ENCODE data around the gene ARL8A.

Gene ARL8A

DNA sequence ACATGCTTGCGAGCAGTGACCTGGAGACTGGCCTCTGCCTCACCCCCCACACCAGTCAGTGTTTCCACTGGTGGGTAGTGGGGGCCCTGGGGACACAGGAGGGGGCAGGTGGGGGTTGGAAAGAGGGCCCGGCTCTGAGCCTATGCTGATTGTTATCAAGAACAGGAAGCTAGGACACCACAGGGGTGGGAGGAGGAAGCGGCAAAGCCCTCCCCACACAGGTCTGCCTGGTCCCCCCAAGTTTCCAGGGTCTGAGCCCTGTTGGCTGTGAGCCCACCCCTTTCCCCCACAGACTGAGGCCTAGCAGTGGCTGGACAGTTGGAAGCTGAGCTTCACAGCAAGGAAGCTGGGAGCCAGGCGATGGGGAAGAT lies 17.5 kb upstream of the ARL8A start:
- H3K4me1 ChIP-seq (ENCODE audit: insufficient read depth, low read length): peaks cover 21% of the 10 kb centered on the region
- no peak overlapping the region for H3K4me3 ChIP-seq (ENCODE audit: low read length)
- no peaks in the 10 kb centered on the region for H3K9me3 ChIP-seq (ENCODE audit: insufficient read depth, low read depth, low read length)
- H3K9ac ChIP-seq (ENCODE audit: low read depth, low read length): no peak overlapping the region
- H3K27ac ChIP-seq (ENCODE audit: low read depth, low read length): no peak overlapping the region
- H3K36me3 ChIP-seq (ENCODE audit: insufficient read depth, low read length): no peaks in the 10 kb centered on the region
- H3K27me3 ChIP-seq (ENCODE audit: insufficient read depth, low read length): no peaks in the 10 kb centered on the region
- WGBS: 86% methylated on average over 4 of the region's 4 CpGs

DNA sequence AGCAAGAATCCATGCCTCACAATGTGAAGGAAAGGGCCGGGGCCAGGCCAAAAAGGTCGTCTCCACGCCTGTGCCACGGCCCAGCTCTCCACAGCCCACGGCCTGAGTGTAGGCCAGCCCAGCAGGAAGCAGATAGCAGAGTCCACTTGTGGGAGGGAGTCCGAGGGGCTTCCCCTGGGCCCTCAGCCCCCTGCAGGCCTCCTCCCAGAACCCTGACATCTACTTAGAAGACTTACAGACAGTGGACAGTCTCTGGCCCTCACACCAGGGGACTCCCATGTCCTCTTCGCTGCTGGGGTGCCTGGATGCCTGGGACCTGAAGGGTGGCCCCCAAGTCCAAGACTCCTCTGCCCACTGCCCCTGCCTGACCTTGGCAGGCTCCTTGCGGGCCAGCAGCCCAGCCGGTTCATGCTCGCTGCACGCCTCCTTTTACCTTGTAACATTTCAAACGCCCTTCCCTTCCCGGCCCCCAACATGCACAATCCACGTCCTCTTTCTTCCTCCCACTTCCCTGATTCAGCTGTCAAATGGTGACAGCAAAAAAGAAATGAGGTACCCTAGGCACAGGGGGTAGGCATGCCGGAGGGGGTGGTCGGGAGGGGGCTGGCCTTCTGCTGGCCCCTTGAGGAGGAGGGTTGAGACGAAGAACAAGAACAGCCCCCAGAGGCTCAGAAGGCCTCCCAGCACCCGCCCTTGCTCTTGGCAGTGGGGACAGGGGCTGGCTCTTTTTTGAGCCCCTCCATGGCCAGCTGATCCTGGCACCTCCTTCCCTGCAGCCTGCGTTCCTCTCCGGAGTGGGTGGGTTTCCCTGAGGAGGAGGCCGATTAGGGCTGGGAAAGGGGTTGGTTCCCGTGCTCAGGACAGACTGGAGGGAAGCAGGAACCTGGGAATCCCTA lies 16.9 kb upstream of the ARL8A start:
- H3K4me3 ChIP-seq (ENCODE audit: low read length): no peak overlapping the region
- H3K27me3 ChIP-seq (ENCODE audit: insufficient read depth, low read length): no peaks in the 10 kb centered on the region
- no peak overlapping the region for H3K27ac ChIP-seq (ENCODE audit: low read depth, low read length)
- no peaks in the 10 kb centered on the region for H3K9me3 ChIP-seq (ENCODE audit: insufficient read depth, low read depth, low read length)
- H3K4me1 ChIP-seq (ENCODE audit: insufficient read depth, low read length): peaks cover 21% of the 10 kb centered on the region
- no peaks in the 10 kb centered on the region for H3K36me3 ChIP-seq (ENCODE audit: insufficient read depth, low read length)
- WGBS: 77% methylated on average over 22 of the region's 22 CpGs
- no peak overlapping the region for H3K9ac ChIP-seq (ENCODE audit: low read depth, low read length)

DNA sequence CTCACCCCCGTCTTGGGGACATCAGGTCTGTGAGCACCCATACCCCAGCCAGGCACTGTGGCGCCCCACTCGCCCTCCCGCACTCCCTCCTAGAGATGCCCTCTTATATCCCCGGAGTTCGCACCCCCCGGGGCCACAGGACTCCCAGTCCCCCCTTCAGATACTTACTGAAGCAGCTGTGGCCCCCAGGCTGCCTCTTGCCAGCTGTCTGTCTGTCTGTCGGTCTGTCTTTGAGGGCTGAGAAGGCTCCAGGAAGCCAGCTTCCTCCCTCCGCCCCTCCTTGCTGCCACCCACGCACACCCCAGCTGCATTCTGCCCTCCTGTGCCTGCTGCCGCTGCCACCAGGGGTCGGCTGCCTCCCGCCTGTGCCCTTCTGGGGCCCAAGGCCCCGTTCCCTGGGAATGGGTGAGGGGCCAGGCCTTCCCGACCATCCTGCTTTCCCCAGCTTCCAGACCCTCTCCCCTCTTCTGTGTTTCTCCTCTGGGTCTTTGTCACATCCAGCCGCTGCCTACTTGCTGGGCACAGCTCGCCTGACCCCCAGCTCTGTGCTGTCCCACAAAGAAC lies 15.9 kb upstream of the ARL8A start, which contains the start of gene PTPN7:
Gene PTPN7, minus strand, starts transcription at position 226 of the 564 bp plus-strand sequence. CDS start 1,200 bp downstream, outside the sequence.
- Histone ChIP-seq H3K4me3 (ENCODE audit: low read length) (no peak within 1 kb of the TSS), H3K36me3 (ENCODE audit: insufficient read depth, low read length) (no peaks in the 10 kb centered on the region), H3K4me1 (ENCODE audit: insufficient read depth, low read length) (peaks cover 14% of the 10 kb centered on the region), H3K9ac (ENCODE audit: low read depth, low read length) (no peak within 1 kb of the TSS), H3K27me3 (ENCODE audit: insufficient read depth, low read length) (no peaks in the 10 kb centered on the region), H3K9me3 (ENCODE audit: insufficient read depth, low read depth, low read length) (no peaks in the 10 kb centered on the region), H3K27ac (ENCODE audit: low read depth, low read length) (no peak within 1 kb of the TSS)
- 88% methylated on average over 17 of the region's 17 CpGs for WGBS

DNA sequence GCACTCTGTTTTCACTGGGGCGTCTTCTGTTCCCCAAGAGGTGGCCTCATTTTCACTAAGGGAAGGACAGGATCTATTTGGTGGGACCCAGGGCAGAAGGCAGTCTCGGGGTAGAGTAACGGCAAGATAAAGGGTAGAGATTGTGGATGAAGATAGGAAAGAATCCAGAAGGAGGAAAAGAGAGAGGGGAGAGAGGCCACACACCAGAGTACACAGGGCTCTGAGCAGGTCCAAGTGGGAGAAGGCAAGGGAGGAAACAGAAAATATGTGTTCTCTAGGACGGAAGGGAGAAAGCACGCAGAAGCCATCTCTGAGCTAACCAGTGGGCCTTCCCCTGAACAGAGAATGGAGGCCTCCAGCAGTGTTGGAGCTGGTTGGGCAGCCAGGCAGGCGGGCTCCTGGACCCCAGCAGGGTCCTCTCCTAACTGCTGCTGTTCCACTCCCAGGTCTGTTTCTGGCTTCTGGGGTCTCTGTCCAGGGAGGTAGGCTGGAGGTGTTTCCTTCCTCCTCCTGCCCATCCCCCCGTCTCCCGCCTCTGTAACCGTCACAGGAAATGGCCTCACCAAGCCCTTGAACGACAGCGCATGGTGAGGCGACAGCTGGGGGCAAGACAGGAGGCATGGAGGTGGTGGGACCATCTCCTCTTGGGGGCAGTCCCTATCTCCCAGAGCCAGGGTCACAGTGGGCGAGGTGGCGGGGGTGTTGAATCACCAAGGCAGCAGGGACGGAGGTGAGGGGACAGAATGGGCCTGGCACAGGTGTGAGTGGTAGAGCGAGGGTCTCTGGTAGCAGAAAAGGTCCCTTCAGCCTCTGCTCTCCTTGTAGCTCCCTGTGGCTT lies 15.2 kb upstream of the ARL8A start:
- Histone ChIP-seq H3K9me3 (ENCODE audit: insufficient read depth, low read depth, low read length) (no peaks in the 10 kb centered on the region), H3K9ac (ENCODE audit: low read depth, low read length) (no peak overlapping the region), H3K27ac (ENCODE audit: low read depth, low read length) (no peak overlapping the region), H3K36me3 (ENCODE audit: insufficient read depth, low read length) (no peaks in the 10 kb centered on the region), H3K27me3 (ENCODE audit: insufficient read depth, low read length) (no peaks in the 10 kb centered on the region), H3K4me1 (ENCODE audit: insufficient read depth, low read length) (peaks cover 12% of the 10 kb centered on the region), H3K4me3 (ENCODE audit: low read length) (no peak overlapping the region)
- WGBS: 84% methylated on average over 16 of the region's 16 CpGs

DNA sequence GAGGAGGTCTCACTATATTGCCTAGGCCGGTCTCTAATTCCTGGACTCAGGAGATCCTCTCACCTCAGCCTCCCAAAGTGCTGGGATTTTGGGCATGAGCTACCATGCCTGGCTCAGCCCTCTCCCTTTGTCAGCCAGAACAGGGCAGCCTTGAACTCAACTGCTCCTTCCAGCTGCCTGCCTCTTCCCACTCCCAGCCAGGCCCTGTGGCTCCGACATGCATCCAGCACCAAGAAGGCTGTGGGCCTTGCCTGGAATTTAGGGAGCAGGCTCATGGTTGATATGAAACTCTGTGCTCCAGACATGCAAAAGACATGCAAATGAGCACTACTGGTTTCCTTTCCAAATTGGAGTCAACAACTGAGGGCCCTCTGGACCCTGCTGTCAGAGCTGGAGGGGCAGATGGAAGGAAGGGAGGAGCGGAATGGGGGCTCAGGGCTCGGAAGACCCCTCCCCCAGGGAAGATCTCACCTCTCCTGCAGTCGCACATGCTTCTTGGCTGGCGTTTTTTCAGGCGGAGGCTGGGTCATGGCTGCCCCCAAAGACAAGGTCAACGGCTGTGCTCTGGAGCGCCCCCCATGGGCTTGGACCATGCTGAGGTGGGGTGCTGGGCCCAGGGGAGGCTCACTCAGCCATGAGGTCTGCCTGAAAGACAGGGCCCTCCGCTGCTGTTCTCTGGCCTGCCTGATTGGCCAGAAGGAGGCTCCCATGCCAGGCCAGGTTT lies 14.4 kb upstream of the ARL8A start:
- Histone ChIP-seq H3K27me3 (ENCODE audit: insufficient read depth, low read length) (no peaks in the 10 kb centered on the region), H3K4me3 (ENCODE audit: low read length) (no peak overlapping the region), H3K27ac (ENCODE audit: low read depth, low read length) (no peak overlapping the region), H3K9ac (ENCODE audit: low read depth, low read length) (no peak overlapping the region), H3K4me1 (ENCODE audit: insufficient read depth, low read length) (peaks cover 16% of the 10 kb centered on the region), H3K9me3 (ENCODE audit: insufficient read depth, low read depth, low read length) (no peaks in the 10 kb centered on the region), H3K36me3 (ENCODE audit: insufficient read depth, low read length) (no peaks in the 10 kb centered on the region)
- 90% methylated on average over 10 of the region's 10 CpGs for WGBS

DNA sequence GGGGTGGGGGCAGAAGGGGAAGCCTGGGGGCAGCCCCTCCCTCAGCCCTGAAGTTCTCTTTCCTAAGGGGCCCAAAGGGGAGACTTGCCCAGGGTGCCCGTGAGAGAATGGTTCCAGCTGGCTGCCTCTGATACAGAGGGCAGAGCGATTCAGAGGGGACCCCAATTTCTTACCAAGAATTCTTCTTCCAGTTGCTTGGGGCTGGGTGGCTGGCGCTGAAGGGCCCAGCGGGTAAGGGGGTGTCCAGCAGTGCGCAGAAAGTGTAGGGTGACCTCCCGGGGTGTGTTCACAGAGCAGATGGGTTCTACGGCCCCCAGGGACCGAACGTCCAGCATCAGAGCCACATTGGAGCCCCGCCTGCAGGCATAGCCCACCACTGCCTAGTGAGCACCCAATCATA lies 13.4 kb upstream of the ARL8A start:
- Histone ChIP-seq H3K4me3 (ENCODE audit: low read length) (no peak overlapping the region), H3K9me3 (ENCODE audit: insufficient read depth, low read depth, low read length) (no peaks in the 10 kb centered on the region), H3K27me3 (ENCODE audit: insufficient read depth, low read length) (no peaks in the 10 kb centered on the region), H3K36me3 (ENCODE audit: insufficient read depth, low read length) (no peaks in the 10 kb centered on the region), H3K4me1 (ENCODE audit: insufficient read depth, low read length) (peaks cover 16% of the 10 kb centered on the region), H3K27ac (ENCODE audit: low read depth, low read length) (no peak overlapping the region), H3K9ac (ENCODE audit: low read depth, low read length) (no peak overlapping the region)
- 93% methylated on average over 10 of the region's 10 CpGs for WGBS

DNA sequence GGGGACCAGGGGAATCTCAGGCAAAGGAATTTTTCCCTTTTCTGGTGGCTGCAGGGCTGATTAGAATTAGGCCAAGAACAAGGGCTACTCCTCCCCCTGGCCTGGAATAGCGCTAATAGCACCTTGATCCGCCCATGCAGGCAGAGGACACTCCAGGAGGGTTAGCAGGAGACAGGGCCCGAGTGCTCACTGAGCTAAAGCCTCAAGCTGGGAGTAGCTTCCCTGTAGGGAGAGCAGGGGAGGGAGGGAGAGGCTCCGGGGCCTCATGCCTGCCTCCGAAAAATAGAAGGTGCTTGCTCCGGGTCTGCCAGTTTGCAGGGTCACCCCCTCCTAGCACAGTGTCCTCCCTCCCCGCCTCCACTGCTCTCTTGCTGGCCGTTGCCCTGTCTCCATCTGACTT lies 12.1 kb upstream of the ARL8A start:
- Histone ChIP-seq H3K27ac (ENCODE audit: low read depth, low read length) (no peak overlapping the region), H3K9ac (ENCODE audit: low read depth, low read length) (no peak overlapping the region), H3K4me3 (ENCODE audit: low read length) (no peak overlapping the region), H3K9me3 (ENCODE audit: insufficient read depth, low read depth, low read length) (no peaks in the 10 kb centered on the region), H3K27me3 (ENCODE audit: insufficient read depth, low read length) (no peaks in the 10 kb centered on the region), H3K36me3 (ENCODE audit: insufficient read depth, low read length) (no peaks in the 10 kb centered on the region), H3K4me1 (ENCODE audit: insufficient read depth, low read length) (peaks cover 11% of the 10 kb centered on the region)
- 70% methylated on average over 8 of the region's 8 CpGs for WGBS

DNA sequence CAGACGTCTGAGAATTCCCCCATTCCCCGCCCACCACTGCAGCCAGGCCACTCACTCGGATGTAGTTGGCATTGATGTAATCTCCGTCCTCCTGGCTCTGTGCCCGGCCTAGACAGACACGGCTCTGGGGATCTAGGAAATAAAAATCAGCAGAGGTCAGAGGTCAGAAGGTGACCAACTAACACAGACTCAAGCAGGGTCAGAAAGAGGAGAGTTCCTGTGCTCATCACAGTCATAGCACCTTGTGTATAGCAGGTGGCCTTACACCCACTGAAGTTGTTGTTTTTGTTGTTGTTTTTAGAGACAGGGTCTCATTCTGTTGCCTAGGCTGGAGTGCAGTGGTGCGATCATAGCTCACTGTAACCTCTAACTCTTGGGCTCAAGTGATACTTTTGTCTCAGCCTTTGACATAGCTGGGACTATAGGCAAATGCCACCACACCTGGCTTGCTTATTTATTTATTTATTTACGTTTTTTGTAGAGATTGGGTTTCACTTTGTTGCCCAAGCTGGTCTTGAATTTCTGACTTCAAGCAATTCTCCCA lies 11.0 kb upstream of the ARL8A start:
- H3K4me1 ChIP-seq (ENCODE audit: insufficient read depth, low read length): peaks cover 10% of the 10 kb centered on the region
- 80% methylated on average over 7 of the region's 8 CpGs for WGBS

DNA sequence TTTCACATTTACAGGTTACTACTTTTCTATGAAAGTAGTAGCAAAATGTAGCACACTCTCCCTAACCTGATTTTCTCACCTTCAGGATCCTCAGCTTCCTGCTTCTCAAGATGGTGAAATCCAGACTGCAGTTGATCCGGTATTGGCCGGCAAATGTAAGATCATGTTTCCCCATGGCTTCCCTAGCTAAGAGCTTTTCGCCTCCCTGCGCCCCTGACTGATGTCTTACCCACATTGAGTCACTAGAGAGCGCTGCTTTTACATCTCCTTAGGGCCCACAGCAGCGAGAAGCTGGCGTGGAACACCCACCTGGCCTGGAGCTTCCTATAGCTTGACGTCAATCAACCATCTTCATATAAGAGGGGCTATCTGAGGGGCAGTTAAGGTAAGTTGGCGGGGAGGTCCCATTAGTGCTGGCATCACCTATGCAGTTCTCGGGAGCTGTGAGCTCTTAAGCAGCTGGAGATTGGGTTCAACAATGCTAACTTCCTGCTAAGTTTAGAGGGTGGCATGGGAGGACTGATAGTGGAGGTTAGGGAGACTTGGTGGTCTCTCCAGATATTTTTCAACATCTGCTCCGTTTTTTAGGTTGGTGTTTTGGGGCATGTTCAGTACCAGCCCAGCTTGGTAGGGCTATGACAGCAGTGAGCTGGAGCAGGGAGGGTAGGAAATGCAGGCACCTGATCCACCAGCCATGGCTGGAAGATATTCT lies 10.4 kb upstream of the ARL8A start:
- no peak overlapping the region for H3K4me3 ChIP-seq (ENCODE audit: low read length)
- 33% methylated on average over 11 of the region's 11 CpGs for WGBS
- H3K36me3 ChIP-seq (ENCODE audit: insufficient read depth, low read length): no peaks in the 10 kb centered on the region
- H3K27me3 ChIP-seq (ENCODE audit: insufficient read depth, low read length): no peaks in the 10 kb centered on the region
- H3K27ac ChIP-seq (ENCODE audit: low read depth, low read length): no peak overlapping the region
- no peaks in the 10 kb centered on the region for H3K9me3 ChIP-seq (ENCODE audit: insufficient read depth, low read depth, low read length)
- no peak overlapping the region for H3K9ac ChIP-seq (ENCODE audit: low read depth, low read length)
- peaks cover 10% of the 10 kb centered on the region for H3K4me1 ChIP-seq (ENCODE audit: insufficient read depth, low read length)

More for the DNA sequence above, 11.0 kb upstream of the ARL8A start:
- Histone ChIP-seq H3K27ac (ENCODE audit: low read depth, low read length) (no peak overlapping the region), H3K9ac (ENCODE audit: low read depth, low read length) (no peak overlapping the region), H3K36me3 (ENCODE audit: insufficient read depth, low read length) (no peaks in the 10 kb centered on the region), H3K27me3 (ENCODE audit: insufficient read depth, low read length) (no peaks in the 10 kb centered on the region), H3K4me3 (ENCODE audit: low read length) (no peak overlapping the region), H3K9me3 (ENCODE audit: insufficient read depth, low read depth, low read length) (no peaks in the 10 kb centered on the region)

DNA sequence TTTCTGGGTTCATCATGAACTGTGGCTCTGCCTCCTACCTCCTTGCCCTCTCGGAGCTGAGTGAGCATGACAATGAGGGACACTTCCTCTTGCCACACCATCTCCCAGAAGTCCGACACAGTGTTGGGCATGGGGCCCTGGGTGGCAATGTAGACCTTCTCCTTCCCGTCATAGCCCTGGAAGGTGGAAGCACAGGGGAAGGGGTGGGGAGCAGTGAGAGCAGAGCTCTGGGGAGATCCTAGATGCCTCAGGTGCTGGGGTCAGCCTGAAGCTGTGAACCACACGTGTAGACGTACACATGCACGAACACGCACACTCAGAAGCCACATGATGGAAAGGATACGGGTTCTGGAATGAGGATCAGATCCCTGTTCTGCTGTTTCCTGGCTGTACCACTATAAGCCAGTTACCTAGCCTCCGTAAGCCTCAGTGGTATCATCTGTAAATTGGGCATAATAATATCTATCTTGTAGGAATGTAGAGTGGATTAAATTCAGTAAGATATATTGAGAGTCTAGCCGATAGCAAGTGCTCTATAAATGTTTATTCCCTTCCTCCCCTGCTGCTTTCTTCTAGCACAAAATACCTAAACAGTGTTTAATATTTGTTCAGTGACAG lies 9.7 kb upstream of the ARL8A start:
- Histone ChIP-seq H3K4me3 (ENCODE audit: low read length) (no peak overlapping the region), H3K27me3 (ENCODE audit: insufficient read depth, low read length) (no peaks in the 10 kb centered on the region), H3K9me3 (ENCODE audit: insufficient read depth, low read depth, low read length) (no peaks in the 10 kb centered on the region), H3K9ac (ENCODE audit: low read depth, low read length) (no peak overlapping the region), H3K27ac (ENCODE audit: low read depth, low read length) (no peak overlapping the region), H3K36me3 (ENCODE audit: insufficient read depth, low read length) (no peaks in the 10 kb centered on the region), H3K4me1 (ENCODE audit: insufficient read depth, low read length) (peaks cover 4% of the 10 kb centered on the region)
- WGBS: 96% methylated on average over 9 of the region's 10 CpGs

All from HUES64 (cell line).